HG03565 (cell line): ENCODE data around the gene PAK3.

Experiments used
- ATAC-seq: cut with Tn5 transposase; IDR thresholded peaks from one replicate; pipeline ENCODE4 v1.9.1; 2021; ENCODE audit warnings: mild to moderate bottlenecking, moderate library complexity; ENCODE audit not compliant: unreplicated experiment

The PAK3 gene

GRCh38 chrX:111259559-111259958 lies 163.6 kb downstream of the PAK3 start:
- no peak for ATAC-seq

GRCh38 chrX:111260451-111260850 lies 164.5 kb downstream of the PAK3 start:
- ATAC-seq = no peak

GRCh38 chrX:111262086-111262485 lies 166.1 kb downstream of the PAK3 start:
- ATAC-seq = no peak

- no peak for ATAC-seq
Observed at GRCh38 chrX:111264385-111264784, 168.4 kb downstream of the PAK3 start.

GRCh38 chrX:111265486-111265885 lies 169.5 kb downstream of the PAK3 start:
- ATAC-seq = no peak

GRCh38 chrX:111268506-111268905 lies 172.5 kb downstream of the PAK3 start:
- no peak for ATAC-seq

- no peak for ATAC-seq
Observed at GRCh38 chrX:111270339-111270738, 174.3 kb downstream of the PAK3 start, which contains the start of gene CAPN6. Gene CAPN6 (minus strand): TSS chrX:111270483. CDS start chrX:111263936, 6,547 bp downstream.
